PC-9 (cell line): ENCODE measurements around the gene TRPT1. TPM values are rescaled to one million over a fixed set of nuclear protein-coding genes. Genes with fewer than 3 reads are reported as not detected.
A peak's percentile ranks its signal among the peaks of the same experiment; 100 is the strongest.

Experiments used
- BruUV-seq: library from RNA; stranded (reverse); fragments of 400-500 nt; replicated peaks from 2 replicates; lab custom pipeline; 2021; lab: Mats Ljungman, UMichigan
- CTCF ChIA-PET: fragments of 300-600 bp; sonication (Branson Sonifier 250); formaldehyde crosslinking; loops from one replicate; lab custom pipeline; 2022; ENCODE audit warnings: antibody characterized with exemption; lab: Charles Lee
- POLR2A ChIA-PET: fragments of 300-600 bp; sonication (Branson Sonifier 250); formaldehyde crosslinking; loops from one replicate; lab custom pipeline; 2022; ENCODE audit warnings: antibody characterized with exemption; ENCODE audit not compliant: unreplicated experiment; lab: Charles Lee
- DNase-seq, 2 experiments: peaks; one replicate each; pipeline versions ENCODE4 v3.0.0 to v3.0.0-alpha.2; 2015 to 2022; ENCODE audit warnings: mixed read lengths in 1 of 2
- H2AFZ ChIP-seq: fragments of 200-600 bp; sonication (generic); 2 replicates; pipeline ENCODE4 v1.8.1; 2017; ENCODE audit warnings: antibody characterized with exemption
- H3F3A ChIP-seq: fragments of 200-600 bp; sonication (generic); 2 replicates; pipeline ENCODE4 v1.8.1; 2017; ENCODE audit warnings: antibody characterized with exemption, mild to moderate bottlenecking, low read depth; ENCODE audit not compliant: insufficient read depth
- H3K27ac ChIP-seq: fragments of 200-600 bp; sonication (generic); 2 replicates; pipeline ENCODE4 v1.6.1; 2016; ENCODE audit warnings: mixed run types
- H3K27me3 ChIP-seq: fragments of 200-600 bp; sonication (generic); 2 replicates; pipeline ENCODE4 v1.6.1; 2016; ENCODE audit warnings: low read depth, mixed run types; ENCODE audit not compliant: insufficient read depth
- H3K36me3 ChIP-seq: fragments of 200-600 bp; sonication (generic); 2 replicates; pipeline ENCODE4 v1.6.1; 2016; ENCODE audit warnings: low read depth, mixed run types
- H3K4me1 ChIP-seq: fragments of 200-600 bp; sonication (generic); replicated peaks from 2 replicates; pipeline ENCODE4 v1.6.1; 2016; ENCODE audit warnings: mixed run types; ENCODE audit not compliant: insufficient read depth
- H3K4me2 ChIP-seq: fragments of 200-600 bp; sonication (generic); 2 replicates; pipeline ENCODE4 v1.6.1; 2017; ENCODE audit warnings: mixed run types
- H3K4me3 ChIP-seq: fragments of 200-600 bp; sonication (generic); 2 replicates; pipeline ENCODE4 v1.6.1; 2016; ENCODE audit warnings: mixed run types
- H3K79me2 ChIP-seq: fragments of 200-600 bp; sonication (generic); 2 replicates; pipeline ENCODE4 v1.6.1; 2017; ENCODE audit warnings: low read depth, mixed run types
- H3K9me2 ChIP-seq: fragments of 200-600 bp; sonication (generic); 2 replicates; pipeline ENCODE4 v1.8.1; 2017; ENCODE audit warnings: mild to moderate bottlenecking; ENCODE audit not compliant: insufficient read depth
- H3K9me3 ChIP-seq: fragments of 200-600 bp; sonication (generic); 2 replicates; pipeline ENCODE4 v1.8.1; 2016; ENCODE audit warnings: low read depth; ENCODE audit not compliant: insufficient read depth
- H4K20me1 ChIP-seq: fragments of 200-600 bp; sonication (generic); 2 replicates; pipeline ENCODE4 v1.8.1; 2017; ENCODE audit not compliant: insufficient read depth
- EZH2 ChIP-seq: fragments of 200-600 bp; sonication (generic); IDR thresholded peaks from 2 replicates; pipeline ENCODE4 v1.8.0; 2017; ENCODE audit warnings: antibody characterized with exemption, low read depth
- intact Hi-C: fragments of 100-400 bp; cut with micrococcal nuclease; formaldehyde crosslinking; loops from one replicate; pipeline ENCODE4 v1.10.0; 2022; ENCODE audit not compliant: unreplicated experiment
- total RNA-seq: library from RNA; stranded (reverse); gene quantifications from 2 replicates; pipeline ENCODE4 v1.2.3, GENCODE V29; 2021
- TF ChIP-seq, protein P1 (sequence below): fragments of 200-600 bp; sonication (generic); conservative IDR thresholded peaks from 2 replicates; pipeline ENCODE4 v1.6.1; 2017; ENCODE audit warnings: mixed run types, antibody characterized with exemption, mild to moderate bottlenecking, moderate library complexity

Gene TRPT1
- total RNA-seq, 1 experiment from 2014 or later: 55.2 TPM

- Histone ChIP-seq H2AFZ (peak overlapping the region; percentile 64; the same call in 1 of the 2 replicates), H3K9me3 (no peaks in the 10 kb centered on the region), H3K27ac (peak overlapping the region; percentile 86), H3K9me2 (no peaks in the 10 kb centered on the region), H4K20me1 (0 out of 2 replicates have a peak, but pooled peaks cover 5% of the 10 kb centered on the region), H3K4me2 (peak overlapping the region; percentile 85), H3K4me1 (peaks cover 26% of the 10 kb centered on the region), H3K27me3 (no peaks in the 10 kb centered on the region), H3K36me3 (peaks cover 10% of the 10 kb centered on the region; the same call in 1 of the 2 replicates), H3K4me3 (peak overlapping the region; percentile 79), H3F3A (peaks cover 67% of the 10 kb centered on the region), H3K79me2 (peaks cover 45% of the 10 kb centered on the region)
- TF ChIP-seq, protein P1, sequence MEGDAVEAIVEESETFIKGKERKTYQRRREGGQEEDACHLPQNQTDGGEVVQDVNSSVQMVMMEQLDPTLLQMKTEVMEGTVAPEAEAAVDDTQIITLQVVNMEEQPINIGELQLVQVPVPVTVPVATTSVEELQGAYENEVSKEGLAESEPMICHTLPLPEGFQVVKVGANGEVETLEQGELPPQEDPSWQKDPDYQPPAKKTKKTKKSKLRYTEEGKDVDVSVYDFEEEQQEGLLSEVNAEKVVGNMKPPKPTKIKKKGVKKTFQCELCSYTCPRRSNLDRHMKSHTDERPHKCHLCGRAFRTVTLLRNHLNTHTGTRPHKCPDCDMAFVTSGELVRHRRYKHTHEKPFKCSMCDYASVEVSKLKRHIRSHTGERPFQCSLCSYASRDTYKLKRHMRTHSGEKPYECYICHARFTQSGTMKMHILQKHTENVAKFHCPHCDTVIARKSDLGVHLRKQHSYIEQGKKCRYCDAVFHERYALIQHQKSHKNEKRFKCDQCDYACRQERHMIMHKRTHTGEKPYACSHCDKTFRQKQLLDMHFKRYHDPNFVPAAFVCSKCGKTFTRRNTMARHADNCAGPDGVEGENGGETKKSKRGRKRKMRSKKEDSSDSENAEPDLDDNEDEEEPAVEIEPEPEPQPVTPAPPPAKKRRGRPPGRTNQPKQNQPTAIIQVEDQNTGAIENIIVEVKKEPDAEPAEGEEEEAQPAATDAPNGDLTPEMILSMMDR: no peak
- no peak for TF ChIP-seq EZH2
- TSS peak; percentile 40 for BruUV-seq
- intact Hi-C loops: no loop called here
- CTCF ChIA-PET: interaction anchor here (0.6 to 0.7 kb wide), 2 partner anchors 55 to 57 kb away, joined by 3 to 4 read pairs; no protein-coding TSS in a partner anchor
- POLR2A ChIA-PET: interaction anchor here (0.6 to 0.9 kb wide), 8 partner anchors 8 to 1655 kb away, joined by 3 to 6 read pairs (median 4); partner anchors contain the start of genes FERMT3, SF1 and TUT1
- DNase-seq: peak; percentile 96
These were observed 20.0 kb upstream of the TRPT1 start for GRCh38 chr11:64245797-64246620.

DNA sequence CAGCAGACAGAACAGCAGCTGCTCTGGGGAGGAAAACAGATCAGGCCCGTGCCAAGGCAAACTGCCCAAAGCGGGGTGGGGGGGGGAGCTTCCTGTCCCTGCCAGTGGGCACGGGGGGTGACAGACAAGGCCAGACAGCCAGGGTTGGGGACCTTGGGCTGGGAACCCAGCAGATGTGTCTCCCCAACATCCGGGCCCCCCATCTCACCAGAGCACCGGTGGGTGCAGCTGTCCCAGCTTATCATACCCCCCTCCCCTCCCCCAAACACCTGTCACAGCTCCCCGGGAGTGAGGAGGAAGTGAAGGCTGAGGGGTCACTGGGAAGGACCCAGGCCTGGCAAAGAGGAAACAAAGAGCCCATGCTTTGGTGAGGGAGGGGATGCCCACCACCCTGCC lies 19.4 kb upstream of the TRPT1 start:
- intact Hi-C loops: no loop called here
- POLR2A ChIA-PET: interaction anchor here (0.6 kb wide), 2 partner anchors 26 to 1654 kb away, joined by 5 to 21 read pairs; partner anchors contain the start of gene TUT1

GRCh38 chr11:64244966-64245365 lies 19.0 kb upstream of the TRPT1 start:
- Histone ChIP-seq H3K27me3 (no peaks in the 10 kb centered on the region), H3K36me3 (peaks cover 10% of the 10 kb centered on the region; the same call in 1 of the 2 replicates), H3K4me3 (peak overlapping the region; percentile 79), H3K4me2 (peak overlapping the region; percentile 85), H3F3A (peaks cover 68% of the 10 kb centered on the region), H3K9me2 (no peaks in the 10 kb centered on the region), H3K27ac (peak overlapping the region; percentile 86), H3K4me1 (peaks cover 29% of the 10 kb centered on the region), H3K9me3 (no peaks in the 10 kb centered on the region), H3K79me2 (peaks cover 45% of the 10 kb centered on the region), H2AFZ (no peak overlapping the region), H4K20me1 (0 out of 2 replicates have a peak, but pooled peaks cover 5% of the 10 kb centered on the region)
- ChIA-PET CTCF (interaction anchor here (0.5 to 1.0 kb wide), 5 partner anchors 26 to 1808 kb away, joined by 3 to 7 read pairs (median 4); no protein-coding TSS in a partner anchor), POLR2A (interaction anchor here (0.6 kb wide), 1 partner anchor 27 kb away, joined by 21 read pairs; no protein-coding TSS in a partner anchor)
- BruUV-seq: no TSS peak
- intact Hi-C loops: no loop called here
- peak in 1 of 2 experiments; percentile 31 for DNase-seq
- no peak for TF ChIP-seq EZH2
- TF ChIP-seq, protein P1: no peak

More for the DNA sequence above, 19.4 kb upstream of the TRPT1 start:
- H3K79me2 ChIP-seq: peaks cover 45% of the 10 kb centered on the region
- H3K4me1 ChIP-seq: peaks cover 26% of the 10 kb centered on the region
- H3K9me2 ChIP-seq: no peaks in the 10 kb centered on the region
- H4K20me1 ChIP-seq: 0 out of 2 replicates have a peak, but pooled peaks cover 5% of the 10 kb centered on the region
- H3K4me3 ChIP-seq: peak overlapping the region; percentile 79
- no peak for DNase-seq
- TSS peak; percentile 20 for BruUV-seq
- peak overlapping the region; percentile 85 for H3K4me2 ChIP-seq
- no peaks in the 10 kb centered on the region for H3K9me3 ChIP-seq
- peaks cover 10% of the 10 kb centered on the region; the same call in 1 of the 2 replicates for H3K36me3 ChIP-seq
- H2AFZ ChIP-seq: no peak overlapping the region
- H3F3A ChIP-seq: peaks cover 67% of the 10 kb centered on the region
- CTCF ChIA-PET: interaction anchor here (0.5 to 1.0 kb wide), 4 partner anchors 26 to 1808 kb away, joined by 3 to 6 read pairs (median 4); no protein-coding TSS in a partner anchor
- H3K27me3 ChIP-seq: no peaks in the 10 kb centered on the region
- TF ChIP-seq, protein P1: no peak
- TF ChIP-seq EZH2: no peak
- H3K27ac ChIP-seq: peak overlapping the region; percentile 86
